ENCODE data around the gene IL24. TPM values are rescaled to one million over a fixed set of nuclear protein-coding genes. Genes with fewer than 3 reads are reported as not detected.

IL24 gene
- total RNA-seq, 4 donors from 2014 or later = 1.7 TPM; not detected in 3

GRCh38 chr1:206895837-206896242 lies 1.4 kb upstream of the IL24 start:
- Histone ChIP-seq H3K4me3 (no peak overlapping the region), H3K36me3 (no peaks in the 10 kb centered on the region), H3K27me3 (peaks cover 0 to 32% (median 0%) of the 10 kb centered on the region in 4 donors), H3K4me1 (peaks cover 5 to 11% (median 8%) of the 10 kb centered on the region in 4 donors), H3K9me3 (no peaks in the 10 kb centered on the region), H3K27ac (replicated peaks in 1 of 4) (no peak overlapping the region)
- no peak for DNase-seq (ENCODE audit: extremely low spot score)
- TF ChIP-seq POLR2AphosphoS5 (IDR thresholded peaks at IDR 0.05) (peak in 1 of 2 donors; percentile 13), CTCF (IDR thresholded peaks at IDR 0.05) (no peak)
- intact Hi-C loops (cut with DNase I) = no loop called here
- WGBS = 26% methylated on average over 3 of the region's 3 CpGs

- H3K9me3 ChIP-seq = no peaks in the 10 kb centered on the region
- WGBS = 78% methylated on average over 3 of the region's 3 CpGs
- no peak for TF ChIP-seq POLR2A (IDR thresholded peaks at IDR 0.05; ENCODE audit: low read depth)
- TF ChIP-seq CTCF (IDR thresholded peaks at IDR 0.05) = no peak
- TF ChIP-seq EP300 (IDR thresholded peaks at IDR 0.05) = no peak
- no peak for TF ChIP-seq POLR2AphosphoS5 (IDR thresholded peaks at IDR 0.05)
- H3K4me3 ChIP-seq = no peak overlapping the region
- no peak overlapping the region for H3K27ac ChIP-seq (replicated peaks in 1 of 4)
- H3K4me1 ChIP-seq = peaks cover 5 to 11% (median 8%) of the 10 kb centered on the region in 4 donors
- peaks cover 0 to 28% (median 0%) of the 10 kb centered on the region in 4 donors for H3K27me3 ChIP-seq
- no peak for DNase-seq (ENCODE audit: extremely low spot score)
- H3K36me3 ChIP-seq = no peaks in the 10 kb centered on the region
- intact Hi-C loops (cut with DNase I) = no loop called here
Observed at GRCh38 chr1:206896261-206896660, 982 bp upstream of the IL24 start.

GRCh38 chr1:206898089-206898914 lies 1.1 kb downstream of the IL24 start:
- 85% methylated on average over 11 of the region's 11 CpGs for WGBS
- H3K9me3 ChIP-seq = no peaks in the 10 kb centered on the region
- H3K27ac ChIP-seq (replicated peaks in 1 of 4) = no peak overlapping the region
- no peaks in the 10 kb centered on the region for H3K36me3 ChIP-seq
- intact Hi-C loops (cut with DNase I) = no loop called here
- no peak for DNase-seq (ENCODE audit: extremely low spot score)
- peaks cover 0 to 22% (median 0%) of the 10 kb centered on the region in 4 donors for H3K27me3 ChIP-seq
- TF ChIP-seq EP300 (IDR thresholded peaks at IDR 0.05) (no peak), CTCF (IDR thresholded peaks at IDR 0.05) (no peak), POLR2A (IDR thresholded peaks at IDR 0.05; ENCODE audit: low read depth) (no peak), POLR2AphosphoS5 (IDR thresholded peaks at IDR 0.05) (no peak)
- H3K4me3 ChIP-seq = no peak overlapping the region
- peaks cover 5 to 11% (median 8%) of the 10 kb centered on the region in 4 donors for H3K4me1 ChIP-seq

- H3K4me1 ChIP-seq = peaks cover 5 to 11% (median 8%) of the 10 kb centered on the region in 4 donors
- WGBS = 88% methylated on average over 12 of the region's 13 CpGs
- no peak for DNase-seq (ENCODE audit: extremely low spot score)
- intact Hi-C loops (cut with DNase I) = no loop called here
- H3K27ac ChIP-seq (replicated peaks in 1 of 4) = no peak overlapping the region
- no peaks in the 10 kb centered on the region for H3K36me3 ChIP-seq
- no peak for TF ChIP-seq POLR2AphosphoS5 (IDR thresholded peaks at IDR 0.05)
- H3K27me3 ChIP-seq = peaks cover 0 to 22% (median 0%) of the 10 kb centered on the region in 4 donors
- H3K9me3 ChIP-seq = no peaks in the 10 kb centered on the region
- no peak overlapping the region for H3K4me3 ChIP-seq
Observed at GRCh38 chr1:206898915-206899431, 1.7 kb downstream of the IL24 start.

- intact Hi-C loops (cut with DNase I) = no loop called here
- Histone ChIP-seq H3K4me3 (no peak overlapping the region), H3K27ac (replicated peaks in 1 of 4) (no peak overlapping the region), H3K36me3 (no peaks in the 10 kb centered on the region), H3K9me3 (no peaks in the 10 kb centered on the region), H3K27me3 (peaks cover 0 to 22% (median 0%) of the 10 kb centered on the region in 4 donors), H3K4me1 (peaks cover 5 to 11% (median 8%) of the 10 kb centered on the region in 4 donors)
- no peak for DNase-seq (ENCODE audit: extremely low spot score)
- WGBS = 95% methylated on average over 5 of the region's 5 CpGs
- no peak for TF ChIP-seq POLR2A (IDR thresholded peaks at IDR 0.05; ENCODE audit: low read depth)
- TF ChIP-seq CTCF (IDR thresholded peaks at IDR 0.05) = no peak
- no peak for TF ChIP-seq POLR2AphosphoS5 (IDR thresholded peaks at IDR 0.05)
- TF ChIP-seq EP300 (IDR thresholded peaks at IDR 0.05) = no peak
Observed at GRCh38 chr1:206899717-206900116, 2.5 kb downstream of the IL24 start.

Measured in esophagus muscularis mucosa (tissue), 4 donors.